ENCODE measurements around the gene RNF32.

Gene RNF32

DNA sequence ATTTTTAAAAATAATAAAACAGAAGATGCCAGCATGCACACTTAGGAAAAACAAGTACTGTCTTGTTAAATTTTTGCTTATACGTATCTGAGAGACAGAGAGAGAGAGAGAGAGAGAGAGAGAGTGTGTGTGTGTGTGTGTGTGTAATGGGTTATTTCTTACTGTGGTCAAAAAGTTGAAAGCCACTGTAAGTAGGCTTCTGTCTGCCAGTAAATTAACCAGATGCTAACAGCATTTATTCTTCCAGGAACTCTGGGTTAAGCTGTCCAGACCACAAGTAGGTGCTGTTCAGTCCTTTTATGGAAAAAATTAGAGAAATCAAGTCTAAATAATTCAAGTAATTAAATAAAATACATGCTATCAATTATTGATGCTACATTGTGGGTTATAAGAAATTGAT, 39.7 kb downstream of the RNF32 start:
- Histone ChIP-seq H3K9me3 (no peaks in the 10 kb centered on the region), H3K27ac (no peak overlapping the region), H3K4me3 (no peak overlapping the region), H3K36me3 (peaks cover 28 to 82% (median 73%) of the 10 kb centered on the region in 3 donors), H3K27me3 (no peaks in the 10 kb centered on the region), H3K4me1 (no peaks in the 10 kb centered on the region)
- no peak for DNase-seq
- TF ChIP-seq, protein P1, sequence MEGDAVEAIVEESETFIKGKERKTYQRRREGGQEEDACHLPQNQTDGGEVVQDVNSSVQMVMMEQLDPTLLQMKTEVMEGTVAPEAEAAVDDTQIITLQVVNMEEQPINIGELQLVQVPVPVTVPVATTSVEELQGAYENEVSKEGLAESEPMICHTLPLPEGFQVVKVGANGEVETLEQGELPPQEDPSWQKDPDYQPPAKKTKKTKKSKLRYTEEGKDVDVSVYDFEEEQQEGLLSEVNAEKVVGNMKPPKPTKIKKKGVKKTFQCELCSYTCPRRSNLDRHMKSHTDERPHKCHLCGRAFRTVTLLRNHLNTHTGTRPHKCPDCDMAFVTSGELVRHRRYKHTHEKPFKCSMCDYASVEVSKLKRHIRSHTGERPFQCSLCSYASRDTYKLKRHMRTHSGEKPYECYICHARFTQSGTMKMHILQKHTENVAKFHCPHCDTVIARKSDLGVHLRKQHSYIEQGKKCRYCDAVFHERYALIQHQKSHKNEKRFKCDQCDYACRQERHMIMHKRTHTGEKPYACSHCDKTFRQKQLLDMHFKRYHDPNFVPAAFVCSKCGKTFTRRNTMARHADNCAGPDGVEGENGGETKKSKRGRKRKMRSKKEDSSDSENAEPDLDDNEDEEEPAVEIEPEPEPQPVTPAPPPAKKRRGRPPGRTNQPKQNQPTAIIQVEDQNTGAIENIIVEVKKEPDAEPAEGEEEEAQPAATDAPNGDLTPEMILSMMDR (IDR thresholded peaks at IDR 0.05): no peak
- intact Hi-C loops (cut with DNase I; ENCODE audit: low total_unique reads): no loop called here

DNA sequence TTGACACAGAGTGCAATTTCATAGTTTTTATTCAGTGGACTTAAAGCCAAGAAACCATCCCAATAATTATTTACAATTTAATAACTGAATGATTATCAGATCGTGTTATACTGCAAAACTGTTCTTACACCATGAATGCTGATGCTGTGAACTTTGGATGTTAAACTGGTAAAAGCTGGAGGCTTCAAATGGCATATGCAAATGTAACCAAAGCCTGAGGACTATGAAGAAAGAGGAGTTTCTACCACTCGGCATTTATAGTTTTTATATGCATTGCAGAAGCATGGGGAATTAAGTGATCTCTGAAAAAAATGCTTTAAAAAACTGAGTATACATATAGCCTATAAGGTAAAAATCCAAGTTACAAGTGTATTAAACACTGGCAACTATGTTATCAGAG, 42.4 kb downstream of the RNF32 start:
- Histone ChIP-seq H3K36me3 (peaks cover 16 to 62% (median 50%) of the 10 kb centered on the region in 3 donors), H3K27ac (no peak overlapping the region), H3K4me1 (no peaks in the 10 kb centered on the region), H3K27me3 (no peaks in the 10 kb centered on the region), H3K4me3 (no peak overlapping the region), H3K9me3 (no peaks in the 10 kb centered on the region)
- no peak for DNase-seq
- TF ChIP-seq, protein P1 (IDR thresholded peaks at IDR 0.05): no peak
- intact Hi-C loops (cut with DNase I; ENCODE audit: low total_unique reads): no loop called here

DNA sequence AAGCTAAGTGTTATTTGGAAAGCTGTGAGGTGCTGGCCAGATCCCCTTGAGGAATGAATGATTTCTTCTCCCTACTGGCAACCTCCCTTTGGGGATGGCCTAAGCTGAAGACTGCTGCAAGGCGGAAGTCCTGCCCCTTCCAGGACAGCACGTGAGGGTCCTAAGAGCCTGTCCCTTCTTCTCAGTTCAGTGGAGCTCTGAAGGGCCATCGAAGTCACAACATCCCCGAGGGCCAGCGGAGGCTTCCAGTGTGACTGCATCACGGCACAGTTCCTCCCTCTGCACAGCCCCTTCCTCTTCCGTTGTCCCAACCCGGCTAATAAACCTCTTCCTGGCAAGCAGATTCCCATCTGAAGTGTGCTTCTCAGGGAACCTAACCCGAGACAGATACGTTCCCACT, 43.7 kb downstream of the RNF32 start:
- no peak for DNase-seq
- H3K27ac ChIP-seq: no peak overlapping the region
- peaks cover 12 to 48% (median 37%) of the 10 kb centered on the region in 3 donors for H3K36me3 ChIP-seq
- intact Hi-C loops (cut with DNase I; ENCODE audit: low total_unique reads): no loop called here
- no peaks in the 10 kb centered on the region for H3K4me1 ChIP-seq
- H3K4me3 ChIP-seq: no peak overlapping the region
- no peaks in the 10 kb centered on the region for H3K9me3 ChIP-seq
- TF ChIP-seq, protein P1 (IDR thresholded peaks at IDR 0.05): no peak
- H3K27me3 ChIP-seq: no peaks in the 10 kb centered on the region

DNA sequence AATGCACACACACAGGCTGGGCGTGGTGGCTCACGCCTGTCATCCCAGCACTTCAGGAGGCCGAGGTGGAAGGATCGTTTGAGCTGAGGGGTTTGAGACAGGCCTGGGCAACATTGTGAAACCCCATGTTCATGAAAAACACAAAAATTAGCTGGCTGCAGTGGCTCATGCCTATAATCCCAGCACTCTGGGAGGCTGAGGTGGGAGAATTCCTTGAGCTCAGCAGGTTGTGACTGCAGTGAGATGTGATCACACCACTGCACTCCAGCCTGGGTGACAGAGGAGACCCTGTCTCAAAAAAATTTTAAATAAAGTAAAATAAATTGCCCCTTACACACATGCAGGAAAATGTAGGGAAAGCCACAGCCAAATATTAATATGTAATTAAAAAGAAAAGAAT, 44.1 kb downstream of the RNF32 start:
- H3K4me1 ChIP-seq: no peaks in the 10 kb centered on the region
- TF ChIP-seq, protein P1 (IDR thresholded peaks at IDR 0.05): no peak
- no peak overlapping the region for H3K4me3 ChIP-seq
- H3K9me3 ChIP-seq: no peaks in the 10 kb centered on the region
- no peak overlapping the region for H3K27ac ChIP-seq
- intact Hi-C loops (cut with DNase I; ENCODE audit: low total_unique reads): no loop called here
- H3K27me3 ChIP-seq: no peaks in the 10 kb centered on the region
- DNase-seq: no peak
- H3K36me3 ChIP-seq: peaks cover 12 to 44% (median 34%) of the 10 kb centered on the region in 3 donors

DNA sequence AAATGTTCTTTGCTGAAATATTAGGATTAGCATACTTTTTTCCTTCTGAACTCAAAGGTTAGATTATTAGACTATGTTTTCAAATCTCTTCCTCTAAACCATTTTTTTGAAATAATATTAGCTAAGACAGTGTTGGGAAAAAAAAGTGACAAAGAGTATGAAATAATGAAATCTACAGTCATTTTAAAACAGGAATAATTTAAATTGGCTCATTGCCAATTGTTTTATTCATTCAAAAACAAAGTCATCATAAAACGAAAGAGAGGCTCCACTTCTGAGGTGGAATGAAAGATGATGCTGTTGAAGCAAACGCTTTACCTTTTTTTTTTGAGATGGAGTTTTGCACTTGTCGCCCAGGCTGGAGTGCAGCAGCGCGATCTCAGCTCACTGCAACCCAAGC, 51.2 kb downstream of the RNF32 start:
- Histone ChIP-seq H3K9me3 (peaks cover 0 to 5% (median 0%) of the 10 kb centered on the region in 3 donors), H3K27ac (no peak overlapping the region), H3K4me3 (no peak overlapping the region), H3K27me3 (no peaks in the 10 kb centered on the region), H3K36me3 (peaks cover 0 to 4% (median 0%) of the 10 kb centered on the region in 3 donors), H3K4me1 (no peaks in the 10 kb centered on the region)
- DNase-seq: no peak
- intact Hi-C loops (cut with DNase I; ENCODE audit: low total_unique reads): no loop called here
- TF ChIP-seq, protein P1 (IDR thresholded peaks at IDR 0.05): no peak

DNA sequence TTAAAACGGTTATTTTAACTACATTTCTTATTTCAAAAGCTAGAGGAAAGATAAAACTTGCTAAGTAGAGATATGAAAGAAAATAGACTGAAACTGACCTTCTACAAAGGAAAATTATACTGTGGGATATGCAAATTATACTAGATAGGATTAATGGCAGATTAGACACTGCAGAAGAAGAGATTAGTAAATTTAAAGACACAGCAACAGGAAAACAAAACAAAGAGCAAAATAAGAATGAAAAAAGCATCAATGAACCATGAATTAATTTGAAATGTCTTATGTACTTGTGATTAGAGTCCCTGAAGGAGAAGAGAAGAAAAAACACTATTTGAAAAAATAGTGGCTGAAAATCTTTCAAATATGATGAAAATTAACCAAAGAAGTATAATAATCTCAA, 52.3 kb downstream of the RNF32 start:
- Histone ChIP-seq H3K36me3 (peaks cover 0 to 10% (median under 1%) of the 10 kb centered on the region in 3 donors), H3K27me3 (no peaks in the 10 kb centered on the region), H3K9me3 (peaks cover 0 to 13% (median 5%) of the 10 kb centered on the region in 3 donors), H3K27ac (no peak overlapping the region), H3K4me3 (no peak overlapping the region), H3K4me1 (no peaks in the 10 kb centered on the region)
- no peak for DNase-seq
- TF ChIP-seq, protein P1 (IDR thresholded peaks at IDR 0.05): no peak
- intact Hi-C loops (cut with DNase I; ENCODE audit: low total_unique reads): no loop called here
